Activated naive CD8-positive, alpha-beta T cell treated with anti-CD3 and anti-CD28 coated beads, Interleukin-2, amount 50 U/mL, for 16 hours (primary cell): ENCODE data around the gene STAT3.
"Not testable (repeated sequence)": the region's sequence is repeated elsewhere in the genome, so short reads cannot be mapped to it uniquely, and the experiment has no call there.

Experiments used
- DNase-seq: peaks from one replicate; pipeline ENCODE4 v3.0.0-alpha.2; 2020; ENCODE audit warnings: low read depth, low spot score

The STAT3 gene

DNA sequence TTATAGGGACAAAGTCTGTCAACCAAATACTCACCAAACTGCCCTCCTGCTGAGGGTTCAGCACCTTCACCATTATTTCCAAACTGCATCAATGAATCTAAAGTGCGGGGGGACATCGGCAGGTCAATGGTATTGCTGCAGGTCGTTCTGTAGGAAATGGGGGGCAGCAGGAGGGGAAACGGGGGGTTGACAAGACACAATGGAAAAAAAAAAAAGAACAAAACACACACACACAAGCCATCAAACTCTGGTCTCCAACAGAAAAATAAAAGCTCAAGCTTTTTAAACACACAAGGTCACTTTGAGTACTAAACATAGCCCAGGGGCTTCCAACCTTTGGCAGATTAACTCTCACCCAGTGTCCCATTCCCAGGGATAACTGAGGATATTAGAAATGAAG is 71.5 kb downstream of the STAT3 start:
- no peak for DNase-seq

DNA sequence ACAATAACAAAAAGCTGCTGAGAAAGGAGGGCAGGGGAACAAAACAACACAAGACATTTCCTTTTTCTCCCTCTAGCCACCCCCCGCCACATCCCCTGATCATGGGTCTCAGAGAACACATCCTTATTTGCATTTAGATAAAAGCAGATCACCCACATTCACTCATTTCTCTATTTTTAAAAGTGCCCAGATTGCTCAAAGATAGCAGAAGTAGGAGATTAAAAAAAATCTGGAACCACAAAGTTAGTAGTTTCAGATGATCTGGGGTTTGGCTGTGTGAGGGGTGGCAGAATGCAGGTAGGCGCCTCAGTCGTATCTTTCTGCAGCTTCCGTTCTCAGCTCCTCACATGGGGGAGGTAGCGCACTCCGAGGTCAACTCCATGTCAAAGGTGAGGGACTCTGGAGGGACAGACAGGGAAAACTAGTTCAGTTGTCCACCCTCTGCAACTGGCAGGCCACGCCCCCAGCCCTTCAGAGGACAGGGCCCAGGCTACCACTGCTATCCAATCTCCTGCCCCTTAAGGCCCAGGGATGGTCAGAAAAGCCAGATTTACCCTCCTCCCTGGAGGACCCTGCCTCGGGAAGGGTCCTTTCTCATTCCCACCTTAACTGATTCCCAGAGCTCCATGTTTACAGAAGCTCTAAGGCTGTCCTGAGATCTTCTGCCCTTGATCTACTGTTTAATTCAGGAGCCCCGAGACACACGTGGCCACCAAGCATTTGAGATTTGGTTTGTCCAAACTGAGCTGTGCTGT is 72.7 kb downstream of the STAT3 start:
- no peak for DNase-seq

DNA sequence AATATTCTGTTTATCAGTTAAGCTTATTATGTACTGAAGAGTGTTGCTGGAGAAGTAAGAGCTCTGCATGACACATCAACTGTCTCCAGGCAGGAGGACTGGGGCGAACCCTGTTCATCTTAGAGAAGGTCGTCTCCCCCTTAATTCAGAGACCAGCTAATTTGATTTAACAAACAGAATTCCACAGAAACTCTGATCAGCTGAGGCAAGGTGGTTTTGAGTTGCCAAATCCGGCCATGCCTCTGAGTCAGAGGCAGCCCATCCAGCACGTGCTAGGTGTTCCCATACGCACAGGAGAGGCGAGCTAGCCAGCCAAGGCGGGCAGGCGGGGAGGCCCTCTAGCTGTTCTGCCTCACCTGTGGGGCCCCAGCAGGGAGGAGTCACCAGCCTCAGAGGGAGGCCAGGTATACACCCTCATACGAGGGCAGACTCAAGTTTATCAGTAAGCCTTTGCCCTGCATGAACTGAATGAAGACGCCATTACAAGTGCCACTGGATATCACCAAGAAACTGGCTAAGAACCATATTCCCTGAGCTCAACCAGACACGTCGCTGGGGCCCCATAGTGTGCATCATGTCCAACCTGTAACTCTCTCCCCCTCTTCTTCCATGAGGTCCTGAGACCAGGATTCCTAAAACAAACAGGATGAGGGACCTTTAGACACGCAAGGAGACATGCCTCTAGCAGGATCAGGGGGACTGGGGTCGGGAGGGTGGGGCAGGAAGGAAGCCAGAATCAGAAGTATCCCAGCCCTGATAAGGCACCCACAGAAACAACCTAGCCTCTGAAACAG is 74.3 kb downstream of the STAT3 start:
- DNase-seq: no peak

DNA sequence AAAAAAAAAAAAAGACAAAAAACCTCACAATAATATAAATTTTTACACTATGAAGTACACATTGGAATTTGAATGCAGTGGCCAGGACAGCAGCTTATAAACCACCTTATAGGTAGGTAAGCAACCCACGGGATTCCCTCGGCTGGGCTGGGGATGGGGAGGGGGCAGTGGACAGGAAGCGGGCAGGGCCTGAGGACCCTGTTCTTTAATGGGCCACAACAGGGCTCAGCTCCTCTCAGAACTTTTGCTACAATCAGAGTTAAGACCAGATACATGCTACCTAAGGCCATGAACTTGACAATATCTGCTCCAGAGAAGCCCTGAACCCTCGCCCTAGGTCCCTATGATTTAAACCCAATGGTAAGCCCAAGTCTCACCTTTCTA is 74.9 kb downstream of the STAT3 start:
- DNase-seq: no peak

DNA sequence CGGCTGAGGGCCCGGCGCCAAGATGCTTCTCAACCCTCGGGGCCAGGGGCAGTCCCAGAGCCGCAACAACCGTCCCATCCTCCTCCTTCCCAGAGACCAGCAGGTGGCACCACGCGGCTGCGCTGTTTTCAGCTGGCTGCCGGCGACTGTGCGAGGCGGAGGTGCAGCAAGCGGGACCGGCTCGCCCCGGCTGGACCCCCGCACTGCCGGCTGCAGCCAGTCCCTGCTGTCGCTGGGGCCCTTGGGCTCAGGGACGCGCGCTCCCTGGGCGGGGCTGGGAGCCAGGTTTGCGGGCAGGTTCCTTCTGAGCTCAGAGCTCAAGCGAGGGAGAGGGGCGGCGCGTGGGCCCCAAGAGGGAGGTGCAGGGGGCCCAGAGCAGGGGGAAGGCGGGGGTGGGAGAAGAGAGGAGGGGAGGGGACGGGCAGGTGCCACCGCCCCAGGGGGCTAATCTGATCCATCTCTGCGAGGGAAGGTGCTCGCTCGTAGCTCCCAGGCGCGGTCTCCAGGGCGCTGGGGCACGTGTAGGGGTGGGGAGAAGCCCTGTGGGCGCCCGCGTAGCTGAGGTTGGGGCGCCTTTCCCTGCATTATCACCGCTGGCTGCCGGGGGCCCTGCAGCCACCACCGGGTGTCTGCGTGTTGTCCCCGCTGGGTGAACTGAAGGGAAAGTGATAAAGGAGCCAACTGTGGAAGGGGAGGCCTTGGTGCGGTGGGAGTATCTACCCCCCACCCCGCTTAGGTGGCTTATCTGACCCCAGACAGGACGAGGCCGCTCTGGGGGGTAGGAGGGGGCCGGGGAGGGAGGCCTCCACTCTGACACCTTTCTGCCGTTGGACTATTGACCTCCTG is 75.7 kb downstream of the STAT3 start:
- DNase-seq: peak; percentile 51

DNA sequence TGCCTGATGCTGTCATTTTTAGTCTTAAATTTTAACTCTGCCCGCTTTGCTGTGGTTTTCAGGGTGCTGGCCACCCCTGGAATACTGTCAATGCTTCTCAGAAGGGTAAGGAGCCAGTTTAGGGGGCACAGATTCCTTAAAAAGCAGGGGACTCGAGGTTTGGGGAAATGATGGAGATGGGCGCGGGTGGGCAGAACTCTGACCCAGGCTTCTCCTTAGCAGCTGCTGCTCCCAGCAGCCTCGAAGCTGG is 76.3 kb downstream of the STAT3 start:
- no peak for DNase-seq

DNA sequence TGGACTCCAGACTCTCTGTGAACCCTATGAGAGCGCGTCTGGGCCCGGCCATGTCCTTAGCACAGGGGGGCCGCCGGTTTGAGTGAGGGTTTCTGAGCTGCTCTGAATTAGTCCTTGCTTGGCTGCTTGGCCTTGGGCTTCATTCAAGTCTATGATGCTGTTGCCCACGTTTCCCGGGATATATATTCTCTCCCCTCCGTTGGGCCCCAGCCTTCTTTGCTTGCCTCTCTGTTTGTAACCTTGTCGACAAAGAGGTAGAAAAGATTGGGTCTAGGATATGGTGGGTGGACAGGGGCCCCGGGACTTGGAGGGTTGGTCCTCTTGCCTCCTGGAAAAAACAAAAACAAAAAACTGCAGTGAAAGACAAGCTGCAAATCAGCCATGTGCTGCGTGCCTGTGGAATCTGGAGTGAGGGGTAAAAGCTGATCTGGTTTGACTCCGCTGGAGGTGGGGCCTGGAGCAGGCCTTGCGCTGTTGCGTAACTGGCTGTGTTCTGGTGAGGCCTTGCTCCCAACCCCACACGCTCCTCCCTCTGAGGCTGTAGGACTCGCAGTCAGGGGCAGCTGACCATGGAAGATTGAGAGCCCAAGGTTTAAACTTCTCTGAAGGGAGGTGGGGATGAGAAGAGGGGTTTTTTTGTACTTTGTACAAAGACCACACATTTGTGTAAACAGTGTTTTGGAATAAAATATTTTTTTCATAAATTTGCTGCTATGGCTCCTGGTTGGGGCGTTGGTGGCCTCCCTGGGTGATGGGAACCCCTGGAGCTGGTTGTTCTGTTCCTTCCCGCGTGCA is 76.8 kb downstream of the STAT3 start:
- no peak for DNase-seq

DNA sequence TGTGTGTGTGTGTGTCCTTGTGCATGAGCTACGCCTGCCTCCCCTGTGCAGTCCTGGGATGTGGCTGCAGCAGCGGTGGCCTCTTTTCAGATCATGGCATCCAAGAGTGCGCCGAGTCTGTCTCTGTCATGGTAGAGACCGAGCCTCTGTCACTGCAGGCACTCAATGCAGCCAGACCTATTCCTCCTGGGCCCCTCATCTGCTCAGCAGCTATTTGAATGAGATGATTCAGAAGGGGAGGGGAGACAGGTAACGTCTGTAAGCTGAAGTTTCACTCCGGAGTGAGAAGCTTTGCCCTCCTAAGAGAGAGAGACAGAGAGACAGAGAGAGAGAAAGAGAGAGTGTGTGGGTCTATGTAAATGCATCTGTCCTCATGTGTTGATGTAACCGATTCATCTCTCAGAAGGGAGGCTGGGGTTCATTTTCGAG is 77.4 kb downstream of the STAT3 start:
- no peak for DNase-seq

DNA sequence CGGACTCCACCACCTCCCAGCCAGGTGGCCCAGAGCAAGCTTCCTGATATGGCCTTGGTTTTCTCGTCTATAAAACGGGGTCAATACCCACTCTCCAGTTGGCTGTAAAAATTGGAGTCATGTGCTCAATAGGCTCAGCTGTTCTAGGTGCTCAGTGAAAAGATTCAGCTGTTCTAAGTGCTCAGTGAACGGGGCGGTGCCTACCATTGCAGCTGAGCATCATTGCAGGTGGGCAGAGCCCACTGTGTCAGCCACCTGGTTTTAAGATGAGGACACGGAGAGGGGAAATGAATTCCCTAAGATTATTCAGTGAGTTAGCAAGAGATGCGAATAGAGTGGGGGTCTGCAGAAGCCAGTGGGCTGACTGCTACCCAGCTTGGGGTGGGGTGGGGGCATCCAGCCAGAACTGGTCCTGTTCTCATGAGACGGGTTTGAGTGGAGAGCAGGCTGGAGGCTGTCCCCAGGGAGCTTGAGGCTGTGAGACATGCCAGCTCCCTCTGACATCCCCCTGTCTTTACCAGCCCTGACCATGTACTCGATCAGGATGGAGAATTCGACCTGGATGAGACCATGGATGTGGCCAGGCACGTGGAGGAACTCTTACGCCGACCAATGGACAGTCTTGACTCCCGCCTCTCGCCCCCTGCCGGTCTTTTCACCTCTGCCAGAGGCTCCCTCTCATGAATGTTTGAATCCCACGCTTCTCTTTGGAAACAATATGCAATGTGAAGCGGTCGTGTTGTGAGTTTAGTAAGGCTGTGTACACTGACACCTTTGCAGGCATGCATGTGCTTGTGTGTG is 78.1 kb downstream of the STAT3 start:
- no peak for DNase-seq

DNA sequence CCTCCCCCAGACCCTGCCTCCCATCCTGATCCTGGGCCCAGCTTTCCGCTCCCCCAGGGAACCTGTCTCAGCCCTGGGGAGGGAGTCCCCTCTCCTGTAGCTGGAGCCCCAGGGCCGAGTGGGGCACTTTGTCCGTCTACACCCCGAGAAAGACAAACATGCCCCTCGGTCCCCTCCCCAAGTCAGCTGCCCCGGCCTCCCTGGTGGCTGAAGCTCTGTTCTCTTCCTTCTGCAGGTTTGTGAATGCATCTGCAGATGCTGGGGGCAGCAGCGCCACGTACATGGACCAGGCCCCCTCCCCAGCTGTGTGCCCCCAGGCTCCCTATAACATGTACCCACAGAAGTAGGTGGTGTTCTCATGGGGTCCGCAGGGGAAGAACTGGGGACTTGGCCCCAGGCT is 79.1 kb downstream of the STAT3 start:
- no peak for DNase-seq

DNA sequence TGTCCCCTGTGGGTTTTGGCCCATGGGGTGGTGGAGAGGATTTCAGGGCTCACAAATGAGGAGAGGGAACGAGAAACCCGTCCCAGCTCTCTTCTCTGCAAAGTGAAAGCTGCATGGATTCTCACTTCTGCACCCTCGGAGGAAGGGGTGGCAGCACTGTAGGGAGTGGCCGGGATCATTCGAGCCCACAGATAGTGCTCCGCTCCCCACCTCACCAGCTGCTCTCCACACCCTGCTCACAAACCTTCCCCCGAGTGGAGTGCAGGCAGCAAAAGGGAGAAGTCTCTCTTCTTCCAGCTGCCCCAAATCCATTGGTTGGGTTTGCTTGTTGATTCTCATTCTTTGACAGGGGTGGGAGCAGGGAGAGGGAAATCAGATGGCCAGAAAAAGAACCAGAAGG is 79.8 kb downstream of the STAT3 start:
- no peak for DNase-seq

DNA sequence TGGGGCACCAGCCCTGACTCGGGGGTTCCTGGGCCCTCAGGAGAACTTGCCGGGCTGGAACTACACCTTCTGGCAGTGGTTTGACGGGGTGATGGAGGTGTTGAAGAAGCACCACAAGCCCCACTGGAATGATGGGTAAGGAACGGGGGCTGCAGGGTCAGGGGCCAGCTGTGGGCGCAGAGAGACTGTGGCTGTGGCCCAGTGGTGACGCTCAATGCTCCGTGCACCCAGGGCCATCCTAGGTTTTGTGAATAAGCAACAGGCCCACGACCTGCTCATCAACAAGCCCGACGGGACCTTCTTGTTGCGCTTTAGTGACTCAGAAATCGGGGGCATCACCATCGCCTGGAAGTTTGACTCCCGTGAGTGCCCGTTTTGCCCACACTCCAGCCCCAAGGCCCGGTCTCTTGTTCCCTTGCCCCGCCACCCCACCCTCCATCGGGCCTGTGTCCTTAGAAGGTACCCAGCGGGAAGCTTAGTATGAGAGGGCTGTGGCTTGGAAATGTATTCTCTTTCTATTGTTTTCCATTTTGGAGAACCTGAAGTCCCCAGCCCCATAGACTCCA is 80.8 kb downstream of the STAT3 start:
- DNase-seq: no peak

DNA sequence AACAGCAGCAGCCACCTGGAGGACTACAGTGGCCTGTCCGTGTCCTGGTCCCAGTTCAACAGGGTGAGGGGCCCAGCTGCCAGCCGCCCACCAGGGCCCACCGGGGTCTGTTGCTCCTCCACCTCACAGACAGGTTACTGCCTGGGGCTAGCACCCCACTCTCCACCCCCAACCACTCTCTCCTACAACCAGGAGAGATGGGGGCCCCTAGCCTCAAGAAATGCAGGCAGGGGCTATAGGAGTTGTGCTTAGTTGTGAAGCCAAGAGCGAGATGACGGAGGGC is 81.9 kb downstream of the STAT3 start:
- no peak for DNase-seq

DNA sequence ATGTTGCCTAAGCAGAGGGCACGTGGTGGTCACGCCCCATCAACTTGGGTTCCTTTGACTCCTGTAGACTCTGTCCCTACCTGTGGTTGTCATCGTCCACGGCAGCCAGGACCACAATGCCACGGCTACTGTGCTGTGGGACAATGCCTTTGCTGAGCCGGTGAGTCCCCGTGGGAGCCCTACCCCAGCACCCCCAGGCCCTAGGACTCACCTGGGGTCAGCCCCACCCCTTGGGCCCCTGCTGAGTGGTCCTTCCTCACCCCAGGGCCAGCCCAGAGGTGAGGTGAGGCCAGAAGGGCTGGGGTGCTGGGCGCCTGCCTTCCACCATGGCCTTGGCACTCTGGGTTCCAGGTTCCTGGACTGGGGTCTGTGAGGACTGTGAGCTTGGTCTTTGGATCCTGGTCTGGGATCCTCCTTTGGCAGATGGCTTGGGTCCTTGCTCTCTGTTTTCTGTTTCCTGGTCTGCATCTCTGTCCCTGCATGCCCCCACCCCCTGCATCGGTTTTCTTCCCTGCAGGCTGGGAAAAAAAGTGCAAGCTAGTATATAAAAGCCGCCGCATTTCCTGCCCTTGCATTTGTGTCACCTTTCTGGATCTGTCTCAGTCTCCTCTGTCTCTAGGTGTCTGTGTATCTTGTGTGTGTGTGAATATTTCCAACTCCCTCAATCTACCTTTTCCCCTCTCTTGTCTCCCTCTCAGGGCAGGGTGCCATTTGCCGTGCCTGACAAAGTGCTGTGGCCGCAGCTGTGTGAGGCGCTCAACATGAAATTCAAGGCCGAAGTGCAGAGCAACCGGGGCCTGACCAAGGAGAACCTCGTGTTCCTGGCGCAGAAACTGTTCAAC is 82.5 kb downstream of the STAT3 start:
- no peak for DNase-seq

DNA sequence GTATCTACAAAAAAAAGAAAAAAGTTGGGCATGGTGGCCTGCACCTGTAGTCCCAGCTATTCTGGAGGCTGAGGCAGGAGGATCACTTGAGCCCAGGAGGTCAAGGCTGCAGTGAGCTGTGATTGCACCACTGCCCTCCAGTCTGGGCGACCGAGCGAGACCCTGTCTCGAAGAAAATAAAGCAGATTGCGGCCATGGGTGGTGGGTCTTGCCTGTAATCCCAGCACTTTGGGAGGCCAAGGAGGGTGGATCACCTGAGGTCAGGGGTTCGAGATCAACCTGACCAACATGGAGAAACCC is 83.3 kb downstream of the STAT3 start:
- DNase-seq: not testable (repeated sequence)

DNA sequence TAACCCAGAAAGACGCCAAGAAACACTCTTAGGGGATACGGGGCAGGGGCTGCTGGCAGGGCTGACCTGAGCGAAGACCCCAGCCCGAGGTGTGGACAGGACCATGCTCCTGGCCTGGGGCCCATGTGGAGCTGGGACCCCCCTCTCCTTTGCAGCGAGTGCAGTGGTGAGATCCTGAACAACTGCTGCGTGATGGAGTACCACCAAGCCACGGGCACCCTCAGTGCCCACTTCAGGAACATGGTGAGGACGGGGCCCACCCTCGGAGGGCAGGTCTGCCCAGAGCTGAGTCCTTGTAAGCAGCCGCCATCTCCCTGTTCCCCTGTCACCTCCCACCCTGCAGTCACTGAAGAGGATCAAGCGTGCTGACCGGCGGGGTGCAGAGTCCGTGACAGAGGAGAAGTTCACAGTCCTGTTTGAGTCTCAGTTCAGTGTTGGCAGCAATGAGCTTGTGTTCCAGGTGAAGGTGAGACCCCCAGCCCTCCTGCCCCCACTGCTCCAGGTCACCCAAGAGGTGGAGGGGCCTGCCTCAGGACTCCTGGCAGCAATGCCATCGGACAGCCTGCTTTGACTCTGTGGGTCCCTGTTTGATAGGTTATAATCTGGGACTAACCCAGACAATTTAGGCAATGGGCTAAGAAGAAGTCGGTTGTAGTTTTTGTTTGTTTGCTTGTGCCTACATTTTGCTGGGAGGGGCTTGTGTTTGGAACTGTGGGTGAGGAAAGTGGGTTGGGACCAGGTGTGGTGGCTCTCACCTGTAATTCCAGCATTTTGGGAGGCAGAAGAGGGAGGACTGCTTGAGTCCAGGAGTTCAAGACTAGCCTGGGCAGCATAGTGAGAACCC is 83.8 kb downstream of the STAT3 start:
- no peak for DNase-seq

DNA sequence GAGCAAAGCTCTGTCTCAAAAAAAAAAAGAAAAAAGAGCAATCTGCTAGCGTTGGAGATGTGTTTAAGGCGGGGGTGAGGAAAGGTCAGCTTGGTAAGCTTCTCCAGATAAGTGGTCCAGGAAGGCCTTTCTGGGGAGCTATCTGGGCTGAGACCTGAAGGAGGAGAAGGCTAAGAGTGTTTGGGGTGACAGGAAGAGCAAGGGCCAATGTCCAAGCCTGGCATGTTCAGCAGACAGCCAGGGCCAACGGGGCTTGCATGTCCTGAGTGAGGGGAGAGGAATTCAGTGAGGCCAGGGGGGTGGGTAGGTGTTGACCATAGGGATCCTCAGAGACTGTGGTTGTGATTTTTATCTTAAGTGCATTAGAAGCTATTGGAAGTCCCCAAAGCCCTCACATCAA is 84.5 kb downstream of the STAT3 start:
- DNase-seq: no peak

DNA sequence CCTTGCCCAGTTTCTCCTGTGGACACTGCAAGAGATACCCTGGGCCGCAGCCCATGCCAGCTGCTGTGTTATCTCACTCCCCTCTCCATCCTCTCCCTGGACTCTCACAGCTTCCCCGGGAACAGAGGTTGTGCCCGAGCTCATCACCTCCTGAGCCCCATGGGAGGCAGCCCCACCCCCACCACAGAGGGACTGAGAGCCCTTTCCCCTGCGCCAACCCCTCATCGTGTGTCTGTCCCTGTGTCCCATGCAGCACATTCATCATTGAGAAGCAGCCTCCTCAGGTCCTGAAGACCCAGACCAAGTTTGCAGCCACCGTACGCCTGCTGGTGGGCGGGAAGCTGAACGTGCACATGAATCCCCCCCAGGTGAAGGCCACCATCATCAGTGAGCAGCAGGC is 87.2 kb downstream of the STAT3 start:
- DNase-seq: no peak

DNA sequence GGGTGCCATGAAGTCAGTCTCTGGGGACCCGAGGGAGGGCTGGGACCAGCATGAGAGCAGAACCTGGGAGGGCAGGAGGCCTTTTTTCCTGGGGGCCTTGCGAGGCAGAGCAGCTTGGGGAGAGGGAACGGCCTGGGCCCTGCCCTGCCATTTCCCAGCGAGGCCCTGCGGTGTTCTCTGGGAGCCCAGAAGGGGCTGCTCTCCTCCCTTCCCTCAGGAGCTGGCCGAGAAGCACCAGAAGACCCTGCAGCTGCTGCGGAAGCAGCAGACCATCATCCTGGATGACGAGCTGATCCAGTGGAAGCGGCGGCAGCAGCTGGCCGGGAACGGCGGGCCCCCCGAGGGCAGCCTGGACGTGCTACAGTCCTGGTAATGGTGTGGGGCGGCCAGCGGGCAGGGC is 88.3 kb downstream of the STAT3 start:
- DNase-seq: not testable (repeated sequence)
